ENCODE data around the gene TRIM7. TPM values are rescaled to one million over a fixed set of nuclear protein-coding genes. Genes with fewer than 3 reads are reported as not detected.
A peak's percentile ranks its signal among the peaks of the same experiment; 100 is the strongest.

Gene TRIM7
- total and polyA plus RNA-seq, 2 donors (not counting 1 experiment from before 2014, with no cell fraction given), result 1.7 to 7.4 TPM

DNA sequence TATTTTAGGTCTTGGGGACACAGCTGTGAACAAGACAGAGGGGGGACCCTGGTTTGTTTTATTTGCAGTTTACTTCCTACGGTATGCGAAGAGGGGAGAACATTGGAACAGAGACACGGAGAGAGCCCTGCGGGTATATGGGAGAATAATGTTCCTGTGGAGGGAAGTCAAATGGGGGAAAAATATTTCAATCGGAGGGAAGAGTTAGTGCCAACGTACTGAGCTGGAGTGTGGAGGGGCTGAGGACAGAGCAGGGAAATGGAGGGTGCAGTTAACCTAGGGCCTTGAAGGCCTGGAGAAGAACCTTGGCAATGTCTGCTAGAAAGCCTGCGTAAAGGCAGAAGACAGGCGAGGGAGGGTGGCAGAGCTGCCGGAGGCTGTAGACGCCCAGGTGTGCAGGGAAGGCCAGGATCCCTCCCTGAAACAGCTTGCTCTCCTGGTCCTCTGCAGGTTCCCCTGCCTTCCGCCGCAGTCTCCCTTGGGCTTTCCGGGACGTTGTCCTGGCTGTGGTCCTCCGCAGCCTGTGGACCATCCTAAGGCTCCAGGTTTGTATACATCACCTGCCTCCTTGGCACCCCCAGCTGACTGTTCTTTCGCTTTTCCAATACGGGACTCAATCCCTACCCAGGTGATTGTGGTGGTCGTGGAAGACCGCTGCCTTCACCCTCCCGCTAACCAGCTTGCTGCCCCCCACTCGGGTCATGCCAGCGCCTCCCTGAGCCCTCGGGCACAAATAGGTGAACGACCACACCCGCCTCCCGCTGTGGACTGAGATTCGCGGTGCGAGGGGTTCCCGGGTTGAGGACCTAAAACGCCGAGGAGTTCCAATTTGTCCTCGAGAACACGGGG, 40.7 kb upstream of the TRIM7 start:
- no peaks in the 10 kb centered on the region for H3K9me3 Mint-ChIP-seq (ENCODE audit: insufficient read depth)
- peak overlapping the region; percentile 95 for H3K27ac Mint-ChIP-seq
- Histone ChIP-seq H3K27me3 (replicated peaks in 1 of 4; ENCODE audit: control extremely low read depth in 1 of 4, control insufficient read depth in 3 of 4, insufficient read depth in 4 of 4, low read length in 3 of 4) (no peaks in the 10 kb centered on the region), H3K79me2 (ENCODE audit: control insufficient read depth, insufficient read depth, low read length) (peaks cover 66% of the 10 kb centered on the region), H3K36me3 (replicated peaks in 1 of 2; ENCODE audit: control extremely low read depth in 1 of 2, control insufficient read depth in 1 of 2, extremely low read depth in 1 of 2, insufficient read depth in 2 of 2, low read length in 1 of 2) (peaks cover 0 to 21% of the 10 kb centered on the region in 2 experiments), H3K4me1 (ENCODE audit: control insufficient read depth in 2 of 2, insufficient read depth in 2 of 2, low read length in 2 of 2) (peaks cover 44 to 66% of the 10 kb centered on the region in 2 donors), H2AFZ (ENCODE audit: insufficient read depth, low read depth, low read length, poor library complexity, severe bottlenecking) (peak overlapping the region; percentile 81), H4K20me1 (ENCODE audit: control insufficient read depth, insufficient read depth, low read length, poor library complexity, severe bottlenecking) (peaks cover 27% of the 10 kb centered on the region), H3K27ac (ENCODE audit: low read length in 2 of 2) (peak overlapping the region; percentile 89 to 91), H3K9me3 (ENCODE audit: control extremely low read depth in 1 of 3, control insufficient read depth in 2 of 3, insufficient read depth in 1 of 3, low read length in 2 of 3) (no peaks in the 10 kb centered on the region), H3K9ac (ENCODE audit: low read length) (peak overlapping the region; percentile 74), H3K4me2 (replicated peaks; ENCODE audit: low read depth, low read length, poor library complexity, severe bottlenecking) (peak overlapping the region; percentile 83), H3K4me3 (ENCODE audit: control extremely low read depth in 1 of 5, extremely low read depth in 1 of 5, insufficient read depth in 1 of 5, low read depth in 2 of 5, low read length in 4 of 5) (peak overlapping the region; percentile 61 to 91 (median 70))
- no peaks in the 10 kb centered on the region for H3K27me3 Mint-ChIP-seq
- peaks cover 74% of the 10 kb centered on the region for H3K4me1 Mint-ChIP-seq
- TF ChIP-seq, protein P1, sequence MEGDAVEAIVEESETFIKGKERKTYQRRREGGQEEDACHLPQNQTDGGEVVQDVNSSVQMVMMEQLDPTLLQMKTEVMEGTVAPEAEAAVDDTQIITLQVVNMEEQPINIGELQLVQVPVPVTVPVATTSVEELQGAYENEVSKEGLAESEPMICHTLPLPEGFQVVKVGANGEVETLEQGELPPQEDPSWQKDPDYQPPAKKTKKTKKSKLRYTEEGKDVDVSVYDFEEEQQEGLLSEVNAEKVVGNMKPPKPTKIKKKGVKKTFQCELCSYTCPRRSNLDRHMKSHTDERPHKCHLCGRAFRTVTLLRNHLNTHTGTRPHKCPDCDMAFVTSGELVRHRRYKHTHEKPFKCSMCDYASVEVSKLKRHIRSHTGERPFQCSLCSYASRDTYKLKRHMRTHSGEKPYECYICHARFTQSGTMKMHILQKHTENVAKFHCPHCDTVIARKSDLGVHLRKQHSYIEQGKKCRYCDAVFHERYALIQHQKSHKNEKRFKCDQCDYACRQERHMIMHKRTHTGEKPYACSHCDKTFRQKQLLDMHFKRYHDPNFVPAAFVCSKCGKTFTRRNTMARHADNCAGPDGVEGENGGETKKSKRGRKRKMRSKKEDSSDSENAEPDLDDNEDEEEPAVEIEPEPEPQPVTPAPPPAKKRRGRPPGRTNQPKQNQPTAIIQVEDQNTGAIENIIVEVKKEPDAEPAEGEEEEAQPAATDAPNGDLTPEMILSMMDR (IDR thresholded peaks at IDR 0.05), result no peak
- no peak for TF ChIP-seq EZH2 (IDR thresholded peaks at IDR 0.05; ENCODE audit: borderline replicate concordance, insufficient read depth, low read depth, low read length, poor library complexity, severe bottlenecking)
- DNase-seq (peak; percentile 29), ATAC-seq (ENCODE audit: low read depth) (no peak)
- WGBS (ENCODE audit: insufficient coverage), result 32% methylated on average over 34 of the region's 34 CpGs
- H3K4me3 Mint-ChIP-seq, result peak overlapping the region; percentile 90
- CTCF ChIA-PET, result interaction anchor here (1.1 kb wide), 1 partner anchor 61 kb away, joined by 4 read pairs; no protein-coding TSS in a partner anchor
- POLR2A ChIA-PET, result interaction anchor here (1.0 to 7.8 kb wide), 4 partner anchors 15 to 57 kb away, joined by 6 to 63 read pairs (median 14); partner anchors contain the start of gene TRIM52
- intact Hi-C loops (cut with micrococcal nuclease), result loop anchor here (1.0 kb wide), 2 partner anchors 16 to 54 kb away; partner anchors contain the start of gene TRIM52
